ENCODE results near the gene GPR132.

GRCh38 chr14:105107351-105107750 lies 42.1 kb upstream of the GPR132 start:
- TF ChIP-seq CTCF (IDR thresholded peaks at IDR 0.05) (no peak), POLR2AphosphoS5 (IDR thresholded peaks at IDR 0.05) (no peak)

Measured in breast epithelium (tissue), 3 donors.